Measurements from ENCODE around the gene NAA15.

GRCh38 chr4:139253046-139253445 is 48.3 kb upstream of the NAA15 start:
- TF ChIP-seq CTCF (IDR thresholded peaks at IDR 0.05; ENCODE audit: low read depth, low read length, poor library complexity, severe bottlenecking) (no peak), EZH2phosphoT487 (IDR thresholded peaks at IDR 0.05; ENCODE audit: borderline replicate concordance, low read length) (no peak)
